ENCODE data around the gene UTP14A. TPM values are rescaled to one million over a fixed set of nuclear protein-coding genes. Genes with fewer than 3 reads are reported as not detected.

The UTP14A gene
- polyA plus RNA-seq, 1 of the 3 experiments (the other 2 are of a cell fraction): 25.4 TPM

DNA sequence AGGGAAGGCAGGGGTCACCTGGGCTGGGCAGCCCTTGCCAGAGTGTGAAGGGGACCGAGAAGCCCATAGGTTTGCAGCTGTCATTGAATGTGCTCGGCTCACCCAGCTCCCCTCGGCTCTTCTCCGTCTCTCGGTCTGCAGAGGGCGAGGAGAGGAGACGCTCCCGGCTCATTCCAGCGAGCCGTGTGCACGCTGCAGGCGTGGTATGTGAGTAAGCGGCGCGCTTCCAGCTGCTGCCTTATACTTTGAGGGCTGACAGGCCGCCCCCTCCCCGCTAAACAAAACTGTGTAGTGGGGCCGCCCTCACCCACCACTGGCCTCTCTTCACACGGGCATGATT, 53.5 kb downstream of the UTP14A start:
- Histone ChIP-seq H2AFZ (ENCODE audit: low read depth) (no peak overlapping the region), H3K9me3 (no peaks in the 10 kb centered on the region), H3K27ac (ENCODE audit: low read depth in 2 of 2, low read length in 1 of 2) (no peak overlapping the region), H3K4me2 (no peak overlapping the region), H3K9me2 (no peaks in the 10 kb centered on the region), H3K4me1 (ENCODE audit: control insufficient read depth in 1 of 2, insufficient read depth in 2 of 2, low read depth in 1 of 2, low read length in 1 of 2) (peaks cover 0 to 6% of the 10 kb centered on the region in 2 experiments; a peak in 1 of 4 replicates), H3K36me3 (replicated peaks in 1 of 2; ENCODE audit: control insufficient read depth in 1 of 2, insufficient read depth in 2 of 2, low read length in 1 of 2) (no peaks in the 10 kb centered on the region), H3K4me3 (ENCODE audit: low read depth in 2 of 2, low read length in 1 of 2) (no peak overlapping the region), H3F3A (replicated peaks; ENCODE audit: insufficient read depth) (peaks cover 8% of the 10 kb centered on the region), H3K79me2 (ENCODE audit: insufficient read depth) (no peaks in the 10 kb centered on the region), H4K20me1 (ENCODE audit: insufficient read depth) (no peaks in the 10 kb centered on the region), H3K27me3 (ENCODE audit: insufficient read depth) (peaks cover 34% of the 10 kb centered on the region; the same call in 1 of the 2 replicates), H3K9ac (no peak overlapping the region)
- DNase-seq: no peak
- CTCF ChIA-PET: interaction anchor here (0.6 to 1.5 kb wide), 2 partner anchors 26 to 34 kb away, joined by 3 read pairs; no protein-coding TSS in a partner anchor
- TF ChIP-seq, protein P1, sequence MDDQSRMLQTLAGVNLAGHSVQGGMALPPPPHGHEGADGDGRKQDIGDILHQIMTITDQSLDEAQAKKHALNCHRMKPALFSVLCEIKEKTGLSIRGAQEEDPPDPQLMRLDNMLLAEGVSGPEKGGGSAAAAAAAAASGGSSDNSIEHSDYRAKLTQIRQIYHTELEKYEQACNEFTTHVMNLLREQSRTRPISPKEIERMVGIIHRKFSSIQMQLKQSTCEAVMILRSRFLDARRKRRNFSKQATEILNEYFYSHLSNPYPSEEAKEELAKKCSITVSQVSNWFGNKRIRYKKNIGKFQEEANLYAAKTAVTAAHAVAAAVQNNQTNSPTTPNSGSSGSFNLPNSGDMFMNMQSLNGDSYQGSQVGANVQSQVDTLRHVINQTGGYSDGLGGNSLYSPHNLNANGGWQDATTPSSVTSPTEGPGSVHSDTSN (IDR thresholded peaks at IDR 0.05): no peak
- TF ChIP-seq SIN3A (IDR thresholded peaks at IDR 0.05; ENCODE audit: borderline replicate concordance, low read depth, low read length) (no peak), POLR2AphosphoS5 (IDR thresholded peaks at IDR 0.05; ENCODE audit: low read depth, low read length) (no peak), FOXM1 (IDR thresholded peaks at IDR 0.05; ENCODE audit: low read depth) (no peak), TEAD4 (IDR thresholded peaks at IDR 0.05; ENCODE audit: borderline replicate concordance, insufficient read depth) (no peak), GABPA (IDR thresholded peaks at IDR 0.05; ENCODE audit: low read depth) (no peak), EP300 (IDR thresholded peaks at IDR 0.05; ENCODE audit: borderline replicate concordance in 1 of 2, low read depth in 1 of 2, low read length in 1 of 2) (no peak), RFX5 (IDR thresholded peaks at IDR 0.05; ENCODE audit: low read length) (no peak), SMC3 (IDR thresholded peaks at IDR 0.05; ENCODE audit: low read depth, low read length) (no peak)
- TF ChIP-seq, protein P2, sequence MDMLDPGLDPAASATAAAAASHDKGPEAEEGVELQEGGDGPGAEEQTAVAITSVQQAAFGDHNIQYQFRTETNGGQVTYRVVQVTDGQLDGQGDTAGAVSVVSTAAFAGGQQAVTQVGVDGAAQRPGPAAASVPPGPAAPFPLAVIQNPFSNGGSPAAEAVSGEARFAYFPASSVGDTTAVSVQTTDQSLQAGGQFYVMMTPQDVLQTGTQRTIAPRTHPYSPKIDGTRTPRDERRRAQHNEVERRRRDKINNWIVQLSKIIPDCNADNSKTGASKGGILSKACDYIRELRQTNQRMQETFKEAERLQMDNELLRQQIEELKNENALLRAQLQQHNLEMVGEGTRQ (IDR thresholded peaks at IDR 0.05; ENCODE audit: borderline replicate concordance, low read depth, low read length): no peak
- TF ChIP-seq, protein P3, sequence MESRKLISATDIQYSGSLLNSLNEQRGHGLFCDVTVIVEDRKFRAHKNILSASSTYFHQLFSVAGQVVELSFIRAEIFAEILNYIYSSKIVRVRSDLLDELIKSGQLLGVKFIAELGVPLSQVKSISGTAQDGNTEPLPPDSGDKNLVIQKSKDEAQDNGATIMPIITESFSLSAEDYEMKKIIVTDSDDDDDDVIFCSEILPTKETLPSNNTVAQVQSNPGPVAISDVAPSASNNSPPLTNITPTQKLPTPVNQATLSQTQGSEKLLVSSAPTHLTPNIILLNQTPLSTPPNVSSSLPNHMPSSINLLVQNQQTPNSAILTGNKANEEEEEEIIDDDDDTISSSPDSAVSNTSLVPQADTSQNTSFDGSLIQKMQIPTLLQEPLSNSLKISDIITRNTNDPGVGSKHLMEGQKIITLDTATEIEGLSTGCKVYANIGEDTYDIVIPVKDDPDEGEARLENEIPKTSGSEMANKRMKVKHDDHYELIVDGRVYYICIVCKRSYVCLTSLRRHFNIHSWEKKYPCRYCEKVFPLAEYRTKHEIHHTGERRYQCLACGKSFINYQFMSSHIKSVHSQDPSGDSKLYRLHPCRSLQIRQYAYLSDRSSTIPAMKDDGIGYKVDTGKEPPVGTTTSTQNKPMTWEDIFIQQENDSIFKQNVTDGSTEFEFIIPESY (IDR thresholded peaks at IDR 0.05; ENCODE audit: borderline replicate concordance, low read depth): no peak
- TF ChIP-seq, protein P4, sequence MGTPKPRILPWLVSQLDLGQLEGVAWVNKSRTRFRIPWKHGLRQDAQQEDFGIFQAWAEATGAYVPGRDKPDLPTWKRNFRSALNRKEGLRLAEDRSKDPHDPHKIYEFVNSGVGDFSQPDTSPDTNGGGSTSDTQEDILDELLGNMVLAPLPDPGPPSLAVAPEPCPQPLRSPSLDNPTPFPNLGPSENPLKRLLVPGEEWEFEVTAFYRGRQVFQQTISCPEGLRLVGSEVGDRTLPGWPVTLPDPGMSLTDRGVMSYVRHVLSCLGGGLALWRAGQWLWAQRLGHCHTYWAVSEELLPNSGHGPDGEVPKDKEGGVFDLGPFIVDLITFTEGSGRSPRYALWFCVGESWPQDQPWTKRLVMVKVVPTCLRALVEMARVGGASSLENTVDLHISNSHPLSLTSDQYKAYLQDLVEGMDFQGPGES (IDR thresholded peaks at IDR 0.05; ENCODE audit: low read depth, low read length): no peak
- 57% methylated on average over 15 of the region's 19 CpGs for WGBS (ENCODE audit: low lambda C conversion rate)
- POLR2A ChIA-PET: no interaction called here
